Activated naive CD4-positive, alpha-beta T cell treated with anti-CD3 and anti-CD28 coated beads, Interleukin-2, amount 10 ng/mL, durations not matched to agents 7 days and 5 days (primary cell): Measurements from ENCODE around the gene PHACTR1.
"Not testable (repeated sequence)": the region's sequence is repeated elsewhere in the genome, so short reads cannot be mapped to it uniquely, and the experiment has no call there.

Source experiments
- CTCF ChIA-PET: fragments of 350-600 bp; sonication (Branson Sonifier 250); formaldehyde crosslinking; loops from one replicate; lab custom pipeline; 2021; ENCODE audit warnings: antibody characterized with exemption; lab: Charles Lee
- DNase-seq: peaks from one replicate; pipeline ENCODE4 v3.0.0-alpha.2; 2020
- H3K27ac Mint-ChIP-seq: one replicate; pipeline ENCODE4 v1.8.0; 2021; ENCODE audit warnings: mild to moderate bottlenecking, moderate library complexity, mixed read lengths
- H3K27me3 Mint-ChIP-seq: one replicate; pipeline ENCODE4 v1.8.0; 2021; ENCODE audit warnings: mild to moderate bottlenecking, mixed read lengths
- H3K36me3 Mint-ChIP-seq: one replicate; pipeline ENCODE4 v1.8.0; 2021; ENCODE audit warnings: mixed read lengths
- H3K4me1 Mint-ChIP-seq: one replicate; pipeline ENCODE4 v1.8.0; 2021; ENCODE audit warnings: mixed read lengths
- H3K4me3 Mint-ChIP-seq: one replicate; pipeline ENCODE4 v1.8.0; 2021; ENCODE audit warnings: mild to moderate bottlenecking, moderate library complexity, mixed read lengths
- H3K9me3 Mint-ChIP-seq: one replicate; pipeline ENCODE4 v1.8.0; 2021; ENCODE audit warnings: mixed read lengths

Gene PHACTR1

GRCh38 chr6:13113981-13114593 lies 397.5 kb downstream of the PHACTR1 start:
- no peak for DNase-seq
- Mint-ChIP-seq H3K4me3 (no peak overlapping the region), H3K27ac (no peak overlapping the region), H3K36me3 (no peaks in the 10 kb centered on the region), H3K27me3 (peaks cover 21% of the 10 kb centered on the region), H3K9me3 (no peaks in the 10 kb centered on the region), H3K4me1 (no peaks in the 10 kb centered on the region)
- CTCF ChIA-PET = no interaction called here

- Mint-ChIP-seq H3K4me3 (no peak overlapping the region), H3K27ac (no peak overlapping the region), H3K4me1 (no peaks in the 10 kb centered on the region), H3K9me3 (no peaks in the 10 kb centered on the region), H3K36me3 (no peaks in the 10 kb centered on the region), H3K27me3 (peaks cover 20% of the 10 kb centered on the region)
- CTCF ChIA-PET = no interaction called here
- no peak for DNase-seq
These were observed 399.6 kb downstream of the PHACTR1 start for GRCh38 chr6:13116155-13116554.

GRCh38 chr6:13117570-13117969 lies 401.0 kb downstream of the PHACTR1 start:
- Mint-ChIP-seq H3K4me1 (no peaks in the 10 kb centered on the region), H3K27me3 (peaks cover 20% of the 10 kb centered on the region), H3K36me3 (no peaks in the 10 kb centered on the region), H3K9me3 (no peaks in the 10 kb centered on the region), H3K27ac (no peak overlapping the region), H3K4me3 (no peak overlapping the region)
- no peak for DNase-seq
- CTCF ChIA-PET = no interaction called here

- Mint-ChIP-seq H3K9me3 (no peaks in the 10 kb centered on the region), H3K4me1 (no peaks in the 10 kb centered on the region), H3K27me3 (peaks cover 10% of the 10 kb centered on the region), H3K27ac (no peak overlapping the region), H3K4me3 (no peak overlapping the region), H3K36me3 (no peaks in the 10 kb centered on the region)
- DNase-seq = no peak
- CTCF ChIA-PET = no interaction called here
These were observed 403.0 kb downstream of the PHACTR1 start for GRCh38 chr6:13119549-13119948.

- DNase-seq = no peak
- H3K27ac Mint-ChIP-seq = no peak overlapping the region
- no peaks in the 10 kb centered on the region for H3K4me1 Mint-ChIP-seq
- H3K36me3 Mint-ChIP-seq = no peaks in the 10 kb centered on the region
- H3K9me3 Mint-ChIP-seq = no peaks in the 10 kb centered on the region
- peaks cover 5% of the 10 kb centered on the region for H3K27me3 Mint-ChIP-seq
- CTCF ChIA-PET = no interaction called here
- H3K4me3 Mint-ChIP-seq = no peak overlapping the region
These were observed 404.2 kb downstream of the PHACTR1 start for GRCh38 chr6:13120483-13121482.

GRCh38 chr6:13124131-13124530 lies 407.6 kb downstream of the PHACTR1 start:
- no peaks in the 10 kb centered on the region for H3K9me3 Mint-ChIP-seq
- no peak overlapping the region for H3K4me3 Mint-ChIP-seq
- H3K36me3 Mint-ChIP-seq = no peaks in the 10 kb centered on the region
- peaks cover 5% of the 10 kb centered on the region for H3K27me3 Mint-ChIP-seq
- no peak for DNase-seq
- no peaks in the 10 kb centered on the region for H3K4me1 Mint-ChIP-seq
- no peak overlapping the region for H3K27ac Mint-ChIP-seq
- CTCF ChIA-PET = no interaction called here

- Mint-ChIP-seq H3K4me3 (no peak overlapping the region), H3K9me3 (no peaks in the 10 kb centered on the region), H3K36me3 (no peaks in the 10 kb centered on the region), H3K27ac (no peak overlapping the region), H3K27me3 (no peaks in the 10 kb centered on the region), H3K4me1 (no peaks in the 10 kb centered on the region)
- no peak for DNase-seq
- CTCF ChIA-PET = no interaction called here
These were observed 409.3 kb downstream of the PHACTR1 start for GRCh38 chr6:13125841-13126240.

- no peak overlapping the region for H3K27ac Mint-ChIP-seq
- no peak overlapping the region for H3K4me3 Mint-ChIP-seq
- H3K36me3 Mint-ChIP-seq = no peaks in the 10 kb centered on the region
- no peak for DNase-seq
- no peaks in the 10 kb centered on the region for H3K9me3 Mint-ChIP-seq
- no peaks in the 10 kb centered on the region for H3K4me1 Mint-ChIP-seq
- CTCF ChIA-PET = no interaction called here
- no peaks in the 10 kb centered on the region for H3K27me3 Mint-ChIP-seq
These were observed 415.5 kb downstream of the PHACTR1 start for GRCh38 chr6:13131935-13132661.

- H3K4me1 Mint-ChIP-seq, H3K36me3 Mint-ChIP-seq, H3K27me3 Mint-ChIP-seq, DNase-seq, H3K9me3 Mint-ChIP-seq, H3K4me3 Mint-ChIP-seq, H3K27ac Mint-ChIP-seq, CTCF ChIA-PET: not testable (repeated sequence)
These were observed 417.3 kb downstream of the PHACTR1 start for GRCh38 chr6:13133894-13134293.

GRCh38 chr6:13135152-13135551 lies 418.6 kb downstream of the PHACTR1 start:
- no peaks in the 10 kb centered on the region for H3K4me1 Mint-ChIP-seq
- CTCF ChIA-PET = no interaction called here
- H3K36me3 Mint-ChIP-seq = no peaks in the 10 kb centered on the region
- H3K27me3 Mint-ChIP-seq = no peaks in the 10 kb centered on the region
- DNase-seq = no peak
- no peaks in the 10 kb centered on the region for H3K9me3 Mint-ChIP-seq
- no peak overlapping the region for H3K4me3 Mint-ChIP-seq
- H3K27ac Mint-ChIP-seq = no peak overlapping the region

- Mint-ChIP-seq H3K4me1 (no peaks in the 10 kb centered on the region), H3K4me3 (no peak overlapping the region), H3K9me3 (no peaks in the 10 kb centered on the region), H3K27me3 (no peaks in the 10 kb centered on the region), H3K36me3 (no peaks in the 10 kb centered on the region), H3K27ac (no peak overlapping the region)
- CTCF ChIA-PET = no interaction called here
- no peak for DNase-seq
These were observed 422.6 kb downstream of the PHACTR1 start for GRCh38 chr6:13139119-13139518.

- Mint-ChIP-seq H3K36me3 (no peaks in the 10 kb centered on the region), H3K4me3 (no peak overlapping the region), H3K4me1 (no peaks in the 10 kb centered on the region), H3K9me3 (no peaks in the 10 kb centered on the region), H3K27ac (no peak overlapping the region), H3K27me3 (no peaks in the 10 kb centered on the region)
- no peak for DNase-seq
- CTCF ChIA-PET = interaction anchor here (1.5 kb wide), 1 partner anchor 18 kb away, joined by 4 read pairs; no protein-coding TSS in a partner anchor
These were observed 424.4 kb downstream of the PHACTR1 start for GRCh38 chr6:13140980-13141379.

GRCh38 chr6:13141387-13141786 lies 424.8 kb downstream of the PHACTR1 start:
- no peaks in the 10 kb centered on the region for H3K4me1 Mint-ChIP-seq
- H3K9me3 Mint-ChIP-seq = no peaks in the 10 kb centered on the region
- CTCF ChIA-PET = interaction anchor here (1.5 kb wide), 1 partner anchor 17 kb away, joined by 4 read pairs; no protein-coding TSS in a partner anchor
- no peaks in the 10 kb centered on the region for H3K36me3 Mint-ChIP-seq
- no peak for DNase-seq
- no peaks in the 10 kb centered on the region for H3K27me3 Mint-ChIP-seq
- H3K27ac Mint-ChIP-seq = no peak overlapping the region
- no peak overlapping the region for H3K4me3 Mint-ChIP-seq

GRCh38 chr6:13142611-13143010 lies 426.0 kb downstream of the PHACTR1 start:
- H3K4me3 Mint-ChIP-seq = no peak overlapping the region
- no peaks in the 10 kb centered on the region for H3K9me3 Mint-ChIP-seq

More at GRCh38 chr6:13142611-13143010, 426.0 kb downstream of the PHACTR1 start:
- CTCF ChIA-PET = interaction anchor here (0.6 kb wide), 1 partner anchor 182 kb away, joined by 3 read pairs; no protein-coding TSS in a partner anchor
- Mint-ChIP-seq H3K36me3 (no peaks in the 10 kb centered on the region), H3K27ac (no peak overlapping the region), H3K27me3 (no peaks in the 10 kb centered on the region), H3K4me1 (no peaks in the 10 kb centered on the region)
- no peak for DNase-seq
